Testis (tissue), 2 donors: ENCODE measurements around the gene ZNF853.

ENCODE experiments used
- CTCF ChIP-seq, 3 experiments: fragments of 450-650 bp in 2 of 3; fragments of 200-600 bp in 1 of 3; sonication (generic) in 1 of 3; IDR thresholded peaks; one replicate each; pipeline ENCODE4 v1.5.1; 2016 to 2019; ENCODE audit warnings: antibody characterized with exemption in 3 of 3, mild to moderate bottlenecking in 2 of 3, moderate library complexity in 1 of 3
- POLR2A ChIP-seq: fragments of 450-650 bp; IDR thresholded peaks from one replicate; pipeline ENCODE4 v1.6.1; 2017; ENCODE audit warnings: antibody characterized with exemption, mild to moderate bottlenecking, moderate library complexity

- TF ChIP-seq POLR2A: no peak
- TF ChIP-seq CTCF (IDR thresholded peaks at IDR 0.05): peak; percentile 85 to 99 (median 92)
Measured at GRCh38 chr7:6589829-6590644, 25.4 kb upstream of the ZNF853 start, which contains the start of gene INTS15.
